Neuronal stem cell (in vitro differentiated cells): Measurements from ENCODE around the gene ALDH18A1.
A peak's percentile ranks its signal among the peaks of the same experiment; 100 is the strongest.

Experiments
- DNase-seq: peaks from one replicate; pipeline ENCODE4 v3.0.0-alpha.2; 2013; ENCODE audit warnings: low spot score
- H2AFZ ChIP-seq: one replicate; pipeline ENCODE4 v1.6.1; 2013; ENCODE audit warnings: mild to moderate bottlenecking, low read length, inconsistent platforms
- H2AK5ac ChIP-seq: 2 replicates; pipeline ENCODE4 v1.6.1; 2013; ENCODE audit warnings: low read depth, mild to moderate bottlenecking, inconsistent platforms, low read length, moderate library complexity, mixed read lengths
- H2BK120ac ChIP-seq: 2 replicates; pipeline ENCODE4 v1.6.1; 2013; ENCODE audit warnings: low read depth, mild to moderate bottlenecking, inconsistent platforms, low read length, moderate library complexity, mixed read lengths
- H2BK12ac ChIP-seq: one replicate; pipeline ENCODE4 v1.6.1; 2013; ENCODE audit warnings: low read length, inconsistent platforms
- H2BK15ac ChIP-seq: 2 replicates; pipeline ENCODE4 v1.6.1; 2013; ENCODE audit warnings: mild to moderate bottlenecking, low read length, inconsistent platforms, mixed read lengths
- H2BK5ac ChIP-seq: one replicate; pipeline ENCODE4 v1.6.1; 2013; ENCODE audit warnings: inconsistent platforms, mild to moderate bottlenecking, low read length, moderate library complexity
- H3K14ac ChIP-seq: one replicate; pipeline ENCODE4 v1.6.1; 2013; ENCODE audit warnings: low read length, inconsistent platforms
- H3K18ac ChIP-seq: 2 replicates; pipeline ENCODE4 v1.6.1; 2013; ENCODE audit warnings: low read length, inconsistent platforms
- H3K23ac ChIP-seq: 2 replicates; pipeline ENCODE4 v1.6.1; 2013; ENCODE audit warnings: low read depth, mild to moderate bottlenecking, mixed read lengths, low read length, inconsistent platforms; ENCODE audit not compliant: poor library complexity
- H3K27ac ChIP-seq: replicated peaks from 3 replicates; pipeline ENCODE4 v1.5.1; 2013; ENCODE audit warnings: low read length, inconsistent platforms
- H3K27me3 ChIP-seq, 3 experiments: 2 replicates each; pipeline ENCODE4 v1.6.1; 2013; ENCODE audit warnings: low read length in 3 of 3, mild to moderate bottlenecking in 2 of 3, inconsistent platforms in 1 of 3, low read depth in 1 of 3, mixed read lengths in 1 of 3, moderate library complexity in 1 of 3; ENCODE audit not compliant: control insufficient read depth in 3 of 3, insufficient read depth in 3 of 3
- H3K36me3 ChIP-seq, 2 donors: replicated peaks in 1 of 2; 2 replicates each; pipeline ENCODE4 v1.6.1; 2013; ENCODE audit warnings: low read length in 2 of 2; ENCODE audit not compliant: control insufficient read depth in 2 of 2, insufficient read depth in 2 of 2
- H3K4ac ChIP-seq: 2 replicates; pipeline ENCODE4 v1.6.1; 2013; ENCODE audit warnings: inconsistent platforms, mild to moderate bottlenecking, low read length, moderate library complexity
- H3K4me1 ChIP-seq, 2 donors: 1 replicate in 1 of 2; 2 replicates in 1 of 2; pipeline ENCODE4 v1.6.1; 2013; ENCODE audit warnings: low read length in 2 of 2, low read depth in 1 of 2; ENCODE audit not compliant: control insufficient read depth in 2 of 2, insufficient read depth in 1 of 2
- H3K4me2 ChIP-seq: one replicate; pipeline ENCODE4 v1.6.1; 2013; ENCODE audit warnings: mild to moderate bottlenecking, low read length, inconsistent platforms; ENCODE audit not compliant: insufficient read depth, poor library complexity, severe bottlenecking
- H3K4me3 ChIP-seq, 2 donors: 2 replicates each; pipeline ENCODE4 v1.5.1; 2013; ENCODE audit warnings: low read length in 2 of 2, mild to moderate bottlenecking in 2 of 2, inconsistent platforms in 1 of 2, moderate library complexity in 1 of 2
- H3K79me1 ChIP-seq: one replicate; pipeline ENCODE4 v1.6.1; 2013; ENCODE audit warnings: low read depth, mild to moderate bottlenecking, inconsistent platforms, low read length, moderate library complexity
- H3K9ac ChIP-seq: one replicate; pipeline ENCODE4 v1.6.1; 2013; ENCODE audit warnings: mild to moderate bottlenecking, low read depth, low read length, inconsistent platforms; ENCODE audit not compliant: poor library complexity
- H3K9me3 ChIP-seq, 2 donors: replicated peaks in 1 of 2; 2 replicates each; pipeline versions ENCODE3 to v1.6.1; 2013; ENCODE audit warnings: low read length in 2 of 2, mild to moderate bottlenecking in 2 of 2, inconsistent platforms in 1 of 2, low read depth in 1 of 2, mixed read lengths in 1 of 2, moderate library complexity in 1 of 2; ENCODE audit not compliant: control insufficient read depth in 2 of 2, insufficient read depth in 1 of 2
- H4K8ac ChIP-seq: one replicate; pipeline ENCODE4 v1.6.1; 2013; ENCODE audit warnings: low read depth, mild to moderate bottlenecking, inconsistent platforms, low read length, moderate library complexity
- H4K91ac ChIP-seq: one replicate; pipeline ENCODE4 v1.6.1; 2013; ENCODE audit warnings: low read length, low read depth, mild to moderate bottlenecking, inconsistent platforms; ENCODE audit not compliant: poor library complexity
- WGBS, 2 donors: extraction: QIAGEN DNeasy Blood & Tissue Kit; methylation state at CpG; one replicate each; pipeline ENCODE4 v1.1.7; 2013; ENCODE audit warnings: missing lambda C conversion rate in 2 of 2, mixed read lengths in 1 of 2; ENCODE audit not compliant: insufficient read length in 2 of 2, insufficient replicate concordance in 1 of 2; ENCODE audit errors: extremely low coverage in 2 of 2; 5-methylcytosine and 5-hydroxymethylcytosine counted together

The ALDH18A1 gene

GRCh38 chr10:95567903-95568630 is 88.4 kb downstream of the ALDH18A1 start:
- Histone ChIP-seq H3K27me3 (peaks cover 0 to 28% (median 0%) of the 10 kb centered on the region in 3 experiments), H2BK12ac (no peak overlapping the region), H3K18ac (no peak overlapping the region), H3K4ac (no peak overlapping the region), H3K9me3 (no peaks in the 10 kb centered on the region), H2BK120ac (no peak overlapping the region), H3K14ac (no peak overlapping the region), H3K4me3 (no peak overlapping the region), H4K8ac (no peak overlapping the region), H2BK15ac (no peak overlapping the region), H4K91ac (no peak overlapping the region), H2AK5ac (no peak overlapping the region), H3K79me1 (no peaks in the 10 kb centered on the region), H3K36me3 (no peaks in the 10 kb centered on the region), H3K4me1 (peaks cover 0 to 4% of the 10 kb centered on the region in 2 donors), H2BK5ac (no peak overlapping the region), H3K9ac (no peak overlapping the region), H3K23ac (no peak overlapping the region), H3K4me2 (no peak overlapping the region), H2AFZ (no peak overlapping the region), H3K27ac (no peak overlapping the region)
- WGBS, 2 donors: no CpG with 5 or more reads among the region's 5 CpGs
- DNase-seq: no peak

DNA sequence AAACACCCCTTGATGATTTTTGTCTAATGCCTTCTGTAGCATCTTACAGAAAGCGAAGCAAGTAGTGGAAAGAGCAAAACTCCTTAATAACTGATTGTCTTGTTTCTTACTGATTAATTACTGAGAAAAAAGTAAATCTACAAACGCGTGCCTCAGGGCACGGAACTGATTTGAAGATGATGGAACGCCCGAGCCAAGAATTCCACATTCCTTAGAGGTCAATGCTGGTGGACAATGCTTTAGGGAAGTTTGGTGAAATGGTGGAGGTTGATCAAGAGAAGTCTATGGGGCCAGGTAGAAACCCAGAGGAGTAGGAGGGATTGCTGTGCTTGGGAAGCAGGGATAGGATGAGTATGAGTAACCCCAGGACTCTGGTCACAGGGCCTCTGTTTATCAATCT is 90.4 kb downstream of the ALDH18A1 start:
- Histone ChIP-seq H2BK15ac (no peak overlapping the region), H3K36me3 (no peaks in the 10 kb centered on the region), H3K14ac (no peak overlapping the region), H3K9me3 (no peaks in the 10 kb centered on the region), H4K8ac (no peak overlapping the region), H3K4ac (no peak overlapping the region), H3K4me1 (no peaks in the 10 kb centered on the region), H3K79me1 (no peaks in the 10 kb centered on the region), H3K23ac (no peak overlapping the region), H2AK5ac (no peak overlapping the region), H3K4me3 (no peak overlapping the region), H2AFZ (no peak overlapping the region), H3K27ac (no peak overlapping the region), H2BK120ac (no peak overlapping the region), H3K27me3 (peaks cover 0 to 34% (median 0%) of the 10 kb centered on the region in 3 experiments), H2BK5ac (no peak overlapping the region), H4K91ac (no peak overlapping the region), H2BK12ac (no peak overlapping the region), H3K18ac (no peak overlapping the region), H3K4me2 (no peak overlapping the region), H3K9ac (no peak overlapping the region)
- no CpG with 5 or more reads among the region's 6 CpGs for WGBS, 2 donors
- no peak for DNase-seq

GRCh38 chr10:95565336-95565735 is 91.2 kb downstream of the ALDH18A1 start:
- H2AFZ ChIP-seq: peak overlapping the region; percentile 47
- no peak overlapping the region for H4K91ac ChIP-seq
- H3K4me3 ChIP-seq: no peak overlapping the region
- H3K4me2 ChIP-seq: no peak overlapping the region
- peaks cover under 1 to 1% of the 10 kb centered on the region in 2 donors for H3K4me1 ChIP-seq
- H2BK12ac ChIP-seq: no peak overlapping the region
- no peaks in the 10 kb centered on the region for H3K9me3 ChIP-seq
- no peak overlapping the region for H2AK5ac ChIP-seq
- H3K36me3 ChIP-seq: no peaks in the 10 kb centered on the region
- no peak overlapping the region for H3K9ac ChIP-seq
- no peak overlapping the region for H4K8ac ChIP-seq
- no peak overlapping the region for H2BK15ac ChIP-seq
- no peak overlapping the region for H2BK120ac ChIP-seq
- H3K27me3 ChIP-seq: peaks cover 0 to 34% (median 3%) of the 10 kb centered on the region in 3 experiments
- no peak overlapping the region for H3K27ac ChIP-seq
- no peaks in the 10 kb centered on the region for H3K79me1 ChIP-seq
- no peak overlapping the region for H2BK5ac ChIP-seq
- H3K14ac ChIP-seq: no peak overlapping the region
- WGBS, 2 donors: no CpG with 5 or more reads among the region's 7 CpGs
- H3K23ac ChIP-seq: no peak overlapping the region
- no peak overlapping the region for H3K4ac ChIP-seq
- H3K18ac ChIP-seq: no peak overlapping the region
- DNase-seq: no peak

GRCh38 chr10:95564291-95564690 is 92.2 kb downstream of the ALDH18A1 start:
- no peak overlapping the region for H3K27ac ChIP-seq
- no peak overlapping the region for H3K4me2 ChIP-seq
- no peaks in the 10 kb centered on the region for H3K79me1 ChIP-seq
- no peak overlapping the region for H3K4ac ChIP-seq
- H3K4me3 ChIP-seq: no peak overlapping the region
- H4K91ac ChIP-seq: no peak overlapping the region
- H3K9me3 ChIP-seq: no peaks in the 10 kb centered on the region
- no peak overlapping the region for H3K23ac ChIP-seq
- H3K14ac ChIP-seq: no peak overlapping the region
- no CpG with 5 or more reads among the region's 7 CpGs for WGBS, 2 donors
- H4K8ac ChIP-seq: no peak overlapping the region
- no peak overlapping the region for H2BK12ac ChIP-seq
- no peak overlapping the region for H2AK5ac ChIP-seq
- no peak overlapping the region for H3K18ac ChIP-seq
- no peak overlapping the region for H2BK15ac ChIP-seq
- H2BK5ac ChIP-seq: no peak overlapping the region
- no peak overlapping the region for H2AFZ ChIP-seq
- H2BK120ac ChIP-seq: no peak overlapping the region
- no peak for DNase-seq
- H3K27me3 ChIP-seq: peaks cover 0 to 34% (median 3%) of the 10 kb centered on the region in 3 experiments
- H3K36me3 ChIP-seq: no peaks in the 10 kb centered on the region
- peaks cover 5 to 9% of the 10 kb centered on the region in 2 donors for H3K4me1 ChIP-seq
- no peak overlapping the region for H3K9ac ChIP-seq
